Suprapubic skin (tissue), 4 donors: Measurements from ENCODE around the gene PPP1R14C. TPM values are rescaled to one million over a fixed set of nuclear protein-coding genes. Genes with fewer than 3 reads are reported as not detected.
A peak's percentile ranks its signal among the peaks of the same experiment; 100 is the strongest.

ENCODE experiments used
- DNase-seq, 2 donors: peaks; one replicate each; pipeline ENCODE4 v3.0.0-alpha.2; 2019; ENCODE audit warnings: low spot score in 2 of 2
- H3K27ac ChIP-seq: fragments of 200-600 bp; sonication (generic); one replicate; pipeline ENCODE4 v1.5.1; 2019
- H3K27me3 ChIP-seq: fragments of 200-600 bp; sonication (generic); one replicate; pipeline ENCODE4 v1.5.1; 2019
- H3K36me3 ChIP-seq: fragments of 200-600 bp; sonication (generic); one replicate; pipeline ENCODE4 v1.5.1; 2019
- H3K4me1 ChIP-seq: fragments of 200-600 bp; sonication (generic); one replicate; pipeline ENCODE4 v1.5.1; 2019
- H3K4me3 ChIP-seq: fragments of 200-600 bp; sonication (generic); one replicate; pipeline ENCODE4 v1.5.1; 2019; ENCODE audit warnings: mild to moderate bottlenecking
- H3K9me3 ChIP-seq: fragments of 200-600 bp; sonication (generic); one replicate; pipeline ENCODE4 v1.5.1; 2019
- EP300 ChIP-seq: sonication (generic); formaldehyde crosslinking; IDR thresholded peaks from one replicate; pipeline ENCODE4 v1.6.1; 2017; ENCODE audit warnings: antibody characterized with exemption
- POLR2A ChIP-seq, 2 donors: fragments of 450-650 bp; IDR thresholded peaks; one replicate each; pipeline ENCODE4 v1.6.1; 2017; ENCODE audit warnings: antibody characterized with exemption in 2 of 2, mild to moderate bottlenecking in 2 of 2, moderate library complexity in 2 of 2
- POLR2AphosphoS5 ChIP-seq, 3 donors: sonication (generic); formaldehyde crosslinking; IDR thresholded peaks; one replicate each; pipeline ENCODE4 v1.6.1; 2017; ENCODE audit warnings: antibody characterized with exemption in 3 of 3
- WGBS: methylation state at CpG from one replicate; pipeline ENCODE4 v1.1.5; 2018; 5-methylcytosine and 5-hydroxymethylcytosine counted together
- total RNA-seq, 4 donors: library from RNA; depleted of rRNA; stranded (reverse); fragments of >200 nt; gene quantifications; one replicate each; pipeline ENCODE4 v1.1.0, GENCODE V29; 2016
- TF ChIP-seq, protein P1 (sequence below), 2 donors: fragments of 200-600 bp in 1 of 2; fragments of 450-650 bp in 1 of 2; sonication (generic) in 1 of 2; IDR thresholded peaks; one replicate each; pipeline ENCODE4 v1.5.1; 2016 to 2019; ENCODE audit warnings: antibody characterized with exemption in 2 of 2, mild to moderate bottlenecking in 1 of 2, moderate library complexity in 1 of 2

The PPP1R14C gene
- total RNA-seq, 4 donors from 2014 or later: 44.3 to 104 (median 88.8) TPM

DNA sequence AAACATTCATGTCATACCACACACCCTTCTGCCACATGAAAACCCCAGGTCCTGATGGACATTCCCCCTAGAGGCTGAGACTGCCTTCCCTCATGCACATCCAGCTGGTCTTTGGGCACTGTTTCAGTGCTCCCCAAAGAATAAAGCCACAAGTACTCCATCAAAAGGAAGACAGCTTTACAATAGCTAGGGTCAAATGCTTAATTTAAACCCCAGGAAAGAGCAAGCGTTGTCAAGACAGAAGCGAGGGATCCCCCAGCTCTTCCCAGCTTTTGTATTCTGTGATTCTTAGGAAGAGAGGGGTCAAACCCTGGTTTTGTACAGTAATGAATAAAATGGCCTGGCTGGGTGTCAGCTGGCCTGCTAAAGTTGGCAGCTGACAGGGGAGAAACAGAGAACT lies 143.6 kb downstream of the PPP1R14C start:
- H3K4me1 ChIP-seq: peaks cover 9% of the 10 kb centered on the region
- H3K27ac ChIP-seq: no peak overlapping the region
- peaks cover 2% of the 10 kb centered on the region for H3K27me3 ChIP-seq
- no peaks in the 10 kb centered on the region for H3K9me3 ChIP-seq
- 92% methylated on average over 2 of the region's 2 CpGs for WGBS
- H3K4me3 ChIP-seq: no peak overlapping the region
- no peaks in the 10 kb centered on the region for H3K36me3 ChIP-seq
- no peak for DNase-seq
- TF ChIP-seq POLR2AphosphoS5 (IDR thresholded peaks at IDR 0.05): no peak
- TF ChIP-seq, protein P1, sequence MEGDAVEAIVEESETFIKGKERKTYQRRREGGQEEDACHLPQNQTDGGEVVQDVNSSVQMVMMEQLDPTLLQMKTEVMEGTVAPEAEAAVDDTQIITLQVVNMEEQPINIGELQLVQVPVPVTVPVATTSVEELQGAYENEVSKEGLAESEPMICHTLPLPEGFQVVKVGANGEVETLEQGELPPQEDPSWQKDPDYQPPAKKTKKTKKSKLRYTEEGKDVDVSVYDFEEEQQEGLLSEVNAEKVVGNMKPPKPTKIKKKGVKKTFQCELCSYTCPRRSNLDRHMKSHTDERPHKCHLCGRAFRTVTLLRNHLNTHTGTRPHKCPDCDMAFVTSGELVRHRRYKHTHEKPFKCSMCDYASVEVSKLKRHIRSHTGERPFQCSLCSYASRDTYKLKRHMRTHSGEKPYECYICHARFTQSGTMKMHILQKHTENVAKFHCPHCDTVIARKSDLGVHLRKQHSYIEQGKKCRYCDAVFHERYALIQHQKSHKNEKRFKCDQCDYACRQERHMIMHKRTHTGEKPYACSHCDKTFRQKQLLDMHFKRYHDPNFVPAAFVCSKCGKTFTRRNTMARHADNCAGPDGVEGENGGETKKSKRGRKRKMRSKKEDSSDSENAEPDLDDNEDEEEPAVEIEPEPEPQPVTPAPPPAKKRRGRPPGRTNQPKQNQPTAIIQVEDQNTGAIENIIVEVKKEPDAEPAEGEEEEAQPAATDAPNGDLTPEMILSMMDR (IDR thresholded peaks at IDR 0.05): no peak
- TF ChIP-seq EP300: no peak
- no peak for TF ChIP-seq POLR2A (IDR thresholded peaks at IDR 0.05)

DNA sequence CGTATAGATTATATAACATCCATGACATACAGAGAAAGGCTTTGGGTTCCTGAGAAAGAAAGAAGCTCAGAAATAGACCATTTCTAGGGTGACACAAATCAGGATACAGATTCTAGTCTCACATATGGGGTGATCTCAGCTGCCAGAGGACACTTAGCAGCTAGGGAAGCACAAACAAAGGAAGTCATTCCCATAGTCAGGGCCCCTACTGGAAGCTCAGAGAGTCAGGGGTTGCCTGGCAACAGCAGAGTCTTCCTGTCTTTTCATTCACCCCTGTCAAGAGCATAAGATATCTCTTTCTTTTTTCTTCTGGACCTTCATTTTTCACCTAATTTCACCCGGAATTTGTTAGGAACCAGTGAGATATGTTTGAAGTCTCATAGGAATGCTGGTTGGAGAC lies 144.1 kb downstream of the PPP1R14C start:
- peaks cover 2% of the 10 kb centered on the region for H3K27me3 ChIP-seq
- no peak overlapping the region for H3K27ac ChIP-seq
- no peak overlapping the region for H3K4me3 ChIP-seq
- WGBS: 88% methylated on average over 2 of the region's 2 CpGs
- no peaks in the 10 kb centered on the region for H3K36me3 ChIP-seq
- H3K9me3 ChIP-seq: no peaks in the 10 kb centered on the region
- peaks cover 11% of the 10 kb centered on the region for H3K4me1 ChIP-seq
- TF ChIP-seq POLR2A (IDR thresholded peaks at IDR 0.05) (no peak), POLR2AphosphoS5 (IDR thresholded peaks at IDR 0.05) (no peak), EP300 (no peak)
- TF ChIP-seq, protein P1 (IDR thresholded peaks at IDR 0.05): no peak
- DNase-seq: no peak

DNA sequence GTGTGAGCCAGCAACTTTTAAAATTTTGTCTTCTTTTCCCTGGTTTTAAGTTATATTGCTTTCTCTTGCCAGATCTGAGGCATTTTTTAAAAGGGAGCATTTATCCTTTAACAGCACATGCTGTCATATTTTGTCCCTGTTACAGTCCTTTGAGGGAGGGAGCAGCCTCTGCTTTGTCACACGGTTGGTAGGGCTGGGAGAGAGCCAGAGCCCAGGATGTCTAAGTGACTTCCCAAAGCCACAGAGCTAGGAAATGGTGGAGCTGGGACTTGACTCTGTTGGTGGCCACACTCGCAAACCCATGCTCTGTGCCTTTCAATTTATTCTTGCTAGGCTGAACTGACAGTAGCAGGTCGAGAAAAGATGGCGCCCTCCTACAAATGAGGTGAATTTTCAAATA lies 145.6 kb downstream of the PPP1R14C start:
- Histone ChIP-seq H3K9me3 (no peaks in the 10 kb centered on the region), H3K4me1 (peaks cover 20% of the 10 kb centered on the region), H3K36me3 (no peaks in the 10 kb centered on the region), H3K27me3 (peaks cover 2% of the 10 kb centered on the region), H3K27ac (no peak overlapping the region), H3K4me3 (no peak overlapping the region)
- DNase-seq: peak in 1 of 2 donors; percentile 43
- WGBS: 89% methylated on average over 4 of the region's 4 CpGs
- no peak for TF ChIP-seq POLR2A (IDR thresholded peaks at IDR 0.05)
- TF ChIP-seq EP300: no peak
- no peak for TF ChIP-seq POLR2AphosphoS5 (IDR thresholded peaks at IDR 0.05)
- TF ChIP-seq, protein P1 (IDR thresholded peaks at IDR 0.05): no peak

DNA sequence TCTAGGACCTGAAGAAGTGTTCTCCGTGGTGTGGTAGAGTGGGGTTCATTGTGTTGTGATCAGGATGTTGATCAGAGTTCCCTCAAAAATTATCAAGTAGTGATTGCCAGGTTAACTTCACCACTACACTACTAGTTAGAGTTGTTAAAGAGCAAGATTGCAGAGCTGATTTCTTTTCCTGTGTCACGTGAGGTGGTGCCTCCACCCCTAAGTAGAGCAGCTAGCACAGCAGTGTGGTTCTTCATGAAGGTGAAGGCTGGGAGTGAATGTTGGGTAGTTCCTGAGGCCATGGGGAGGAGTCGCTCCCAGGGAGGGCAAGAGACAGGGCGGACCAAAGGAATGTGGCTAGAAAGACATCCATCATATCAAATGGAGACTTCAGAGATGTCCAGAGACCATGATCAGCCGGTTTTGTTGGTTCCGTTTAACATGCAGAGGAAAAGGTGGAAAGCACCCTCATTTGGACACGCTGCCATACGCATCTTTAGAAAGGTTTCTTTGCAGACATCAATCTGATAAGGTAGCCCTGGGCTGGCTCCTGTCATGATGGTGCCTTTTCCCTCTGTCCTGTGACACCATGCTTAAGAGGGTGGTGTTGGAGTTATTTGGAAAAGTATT lies 146.7 kb downstream of the PPP1R14C start:
- no peaks in the 10 kb centered on the region for H3K9me3 ChIP-seq
- H3K36me3 ChIP-seq: no peaks in the 10 kb centered on the region
- peak in 1 of 2 donors; percentile 45 for DNase-seq
- H3K4me1 ChIP-seq: peaks cover 28% of the 10 kb centered on the region
- no peak overlapping the region for H3K4me3 ChIP-seq
- TF ChIP-seq EP300 (no peak), POLR2AphosphoS5 (IDR thresholded peaks at IDR 0.05) (no peak), POLR2A (IDR thresholded peaks at IDR 0.05) (no peak)
- TF ChIP-seq, protein P1 (IDR thresholded peaks at IDR 0.05): no peak
- 63% methylated on average over 8 of the region's 8 CpGs for WGBS
- H3K27me3 ChIP-seq: peaks cover 2% of the 10 kb centered on the region
- peak overlapping the region; percentile 72 for H3K27ac ChIP-seq

DNA sequence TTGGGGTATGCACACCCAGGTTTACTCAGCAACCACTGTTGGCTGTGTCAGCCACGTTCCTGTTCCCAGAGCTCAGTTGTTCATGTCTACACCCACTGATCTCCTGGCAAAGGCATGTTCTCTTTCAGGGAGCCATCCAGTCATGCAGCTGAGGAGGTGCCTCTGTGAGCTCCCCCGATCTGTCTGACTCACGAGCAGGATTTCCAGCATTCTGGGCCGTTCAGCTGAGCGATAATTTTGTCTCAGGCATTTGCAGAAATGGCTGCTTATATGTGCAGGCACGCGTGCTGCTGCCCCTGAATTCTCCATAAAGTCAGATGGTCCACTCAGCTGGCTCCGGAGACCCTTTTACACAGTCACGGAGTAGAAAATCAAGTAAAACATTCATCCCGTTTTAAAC lies 147.6 kb downstream of the PPP1R14C start:
- H3K27me3 ChIP-seq: no peaks in the 10 kb centered on the region
- H3K9me3 ChIP-seq: no peaks in the 10 kb centered on the region
- TF ChIP-seq, protein P1 (IDR thresholded peaks at IDR 0.05): no peak
- TF ChIP-seq EP300 (no peak), POLR2A (IDR thresholded peaks at IDR 0.05) (no peak), POLR2AphosphoS5 (IDR thresholded peaks at IDR 0.05) (no peak)
- 42% methylated on average over 10 of the region's 10 CpGs for WGBS
- no peak overlapping the region for H3K4me3 ChIP-seq
- H3K27ac ChIP-seq: peak overlapping the region; percentile 72
- H3K4me1 ChIP-seq: peaks cover 33% of the 10 kb centered on the region
- DNase-seq: peak in 1 of 2 donors; percentile 63
- no peaks in the 10 kb centered on the region for H3K36me3 ChIP-seq
